G401.6 (cell line): ENCODE results near the gene CLEC2L.

Experiments used
- FAIRE-seq: peaks from 2 replicates; lab custom pipeline; 2012; peaks lifted over from hg19 to GRCh38; lab: Jason Lieb, UNC

CLEC2L gene

GRCh38 chr7:139523199-139523941 lies at the start of gene CLEC2L:
Gene CLEC2L, plus strand, starts transcription at chr7:139523685. Its CDS starts 243 bp downstream, at chr7:139523928.
- no peak for FAIRE-seq

GRCh38 chr7:139476139-139476538 lies 47.3 kb upstream of the CLEC2L start:
- FAIRE-seq: no peak

- FAIRE-seq: no peak
Observed at GRCh38 chr7:139476891-139477290, 46.6 kb upstream of the CLEC2L start.

GRCh38 chr7:139479620-139480019 lies 43.9 kb upstream of the CLEC2L start:
- no peak for FAIRE-seq

DNA sequence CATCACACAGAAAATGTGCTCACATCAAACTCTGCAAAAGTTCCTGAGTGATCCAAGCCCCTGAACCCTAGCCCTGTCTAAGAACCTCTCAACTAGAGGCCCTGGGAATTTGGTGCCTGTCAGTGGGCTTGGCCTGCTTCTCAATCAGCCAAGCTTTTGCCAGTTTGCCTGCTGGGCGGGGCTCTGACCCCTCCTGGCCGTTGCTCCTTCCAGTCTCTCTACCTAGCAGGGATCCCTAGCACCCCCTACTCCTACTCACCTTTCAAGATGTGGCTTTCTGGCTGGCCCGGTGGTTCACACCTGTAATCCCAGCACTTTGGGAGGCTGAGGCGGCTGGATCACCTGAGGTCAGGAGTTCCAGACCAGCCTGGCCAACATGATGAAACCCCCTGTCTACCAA lies 42.1 kb upstream of the CLEC2L start:
- no peak for FAIRE-seq

DNA sequence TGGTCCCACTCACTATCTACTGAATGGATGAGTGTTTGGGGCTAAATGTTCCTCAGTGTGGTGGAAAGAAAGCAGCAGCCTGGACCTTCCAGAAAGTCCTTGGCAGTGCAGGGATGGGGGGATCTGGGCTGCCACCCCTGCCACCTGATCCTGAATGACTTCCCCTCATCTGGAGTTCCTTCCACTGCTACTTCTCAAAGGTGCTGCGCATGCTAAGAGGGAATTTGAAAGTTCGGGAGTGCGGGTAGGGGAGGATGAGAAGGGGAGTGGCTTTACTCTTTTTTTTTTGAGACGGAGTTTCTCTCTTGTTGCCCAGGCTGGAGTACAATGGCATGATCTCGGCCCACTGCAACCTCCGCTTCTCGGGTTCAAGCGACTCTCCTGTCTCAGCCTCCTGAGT lies 41.4 kb upstream of the CLEC2L start:
- FAIRE-seq: no peak

GRCh38 chr7:139482662-139483466 lies 40.6 kb upstream of the CLEC2L start:
- FAIRE-seq: no peak

- no peak for FAIRE-seq
Observed at GRCh38 chr7:139487366-139488080, 36.0 kb upstream of the CLEC2L start.

- FAIRE-seq: no peak
Observed at GRCh38 chr7:139488810-139489209, 34.7 kb upstream of the CLEC2L start.

DNA sequence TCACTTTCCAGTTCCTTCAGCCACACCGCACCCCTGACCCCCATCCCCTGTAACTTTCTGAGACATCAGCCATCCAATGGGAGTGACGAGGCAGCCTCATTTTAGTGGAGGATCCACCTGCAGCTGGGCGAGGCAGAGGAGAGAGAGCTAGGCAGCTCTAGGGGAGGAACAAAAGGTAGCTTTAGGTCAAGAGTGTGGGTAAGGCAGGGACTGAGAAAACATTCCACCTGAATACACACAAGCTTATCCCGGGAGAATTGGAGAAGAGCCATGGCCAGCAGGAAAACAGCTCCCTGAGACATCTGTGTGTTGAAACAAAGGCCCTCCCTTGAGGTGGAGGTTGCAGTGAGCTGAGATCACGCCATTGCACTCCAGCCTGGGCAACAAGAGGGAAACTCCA lies 33.4 kb upstream of the CLEC2L start:
- FAIRE-seq: no peak

DNA sequence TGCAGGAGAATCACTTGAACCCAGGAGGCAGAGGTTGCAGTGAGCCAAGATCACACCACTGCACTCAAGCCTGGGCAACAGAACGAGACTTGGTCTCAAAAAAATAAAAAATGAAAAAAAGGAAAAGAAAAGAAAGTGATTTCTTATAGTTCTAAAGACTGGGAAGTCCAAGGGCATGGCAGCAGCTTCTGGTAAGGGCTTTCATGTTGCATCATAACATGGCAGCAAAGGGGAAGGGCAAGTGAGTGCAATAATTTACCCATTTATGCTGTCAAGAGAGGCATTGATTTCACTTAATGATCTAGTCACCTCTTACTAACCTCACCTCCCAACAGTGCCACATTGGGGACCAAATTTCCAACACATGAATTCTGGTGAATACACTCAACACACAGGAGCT lies 31.2 kb upstream of the CLEC2L start:
- no peak for FAIRE-seq

DNA sequence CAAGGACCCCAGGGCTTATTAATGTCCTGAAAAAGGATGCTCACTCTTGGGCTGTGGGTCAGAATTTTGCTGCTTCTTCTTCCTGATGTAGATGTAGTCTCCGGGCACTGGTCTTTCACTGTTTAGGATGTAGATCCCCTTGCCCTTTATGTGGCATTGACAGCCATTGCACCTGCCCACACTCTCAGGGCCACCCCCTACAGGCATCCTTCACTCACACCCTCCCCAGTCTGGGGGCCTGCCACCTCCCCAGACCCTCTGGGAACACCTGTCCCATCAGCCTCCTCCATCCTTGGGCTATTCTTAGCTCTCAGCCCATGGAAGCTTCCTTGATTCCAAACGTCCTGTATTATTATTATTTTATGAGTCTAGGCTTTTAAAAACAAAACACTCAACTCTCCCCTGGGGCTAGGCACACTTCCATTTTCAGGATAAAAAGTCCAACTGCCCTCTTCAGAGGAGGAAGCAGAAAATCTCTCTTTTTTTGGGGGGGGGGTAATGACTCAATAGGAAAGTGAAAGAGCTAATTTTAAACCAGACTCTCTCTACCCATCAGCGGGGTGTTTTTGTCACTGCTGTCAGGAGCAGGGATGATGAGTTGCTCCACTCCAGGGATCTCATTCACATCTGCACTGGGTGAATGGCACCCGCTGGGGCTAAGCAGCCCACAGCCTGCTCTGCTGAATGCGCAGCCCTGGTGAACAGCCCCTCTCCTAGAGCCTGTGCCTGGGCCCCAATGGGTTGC lies 28.5 kb upstream of the CLEC2L start:
- FAIRE-seq: no peak

GRCh38 chr7:139495580-139496125 lies 27.8 kb upstream of the CLEC2L start:
- FAIRE-seq: no peak

DNA sequence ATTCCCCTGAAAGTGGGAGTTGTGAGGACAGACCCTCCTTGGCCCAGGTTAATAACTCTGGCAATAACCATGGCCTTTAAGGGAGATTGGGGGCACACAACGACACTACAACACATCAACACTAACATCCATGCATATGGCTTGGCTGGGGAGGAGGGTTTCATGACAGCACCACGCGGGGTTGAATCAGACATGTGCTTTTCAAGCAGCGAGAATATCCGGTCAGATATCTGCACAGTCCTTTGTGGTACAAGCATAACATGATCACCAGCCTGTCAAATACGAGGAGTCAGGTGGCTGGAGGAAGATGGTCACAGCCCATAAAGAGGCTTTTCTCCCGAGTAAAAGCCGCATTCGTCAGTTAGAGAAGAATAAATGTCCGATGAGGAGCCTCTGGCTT lies 27.0 kb upstream of the CLEC2L start:
- no peak for FAIRE-seq

DNA sequence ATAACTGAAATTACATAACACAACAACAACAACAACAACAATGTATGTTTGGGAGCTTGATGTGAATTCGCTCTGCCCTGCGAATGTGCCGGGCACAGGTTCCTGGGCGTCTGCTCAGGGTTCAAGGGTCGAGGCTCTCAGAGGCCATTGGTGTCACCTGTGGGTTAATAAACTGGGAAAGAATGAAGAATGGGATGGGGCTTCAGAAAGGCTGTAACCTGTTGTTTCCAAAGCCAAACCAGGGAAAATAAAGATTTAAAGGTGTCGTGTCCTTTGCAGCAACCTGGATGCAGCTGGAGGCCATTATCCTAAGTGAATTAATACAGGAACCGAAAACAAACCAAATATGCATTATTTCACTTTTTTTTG lies 22.7 kb upstream of the CLEC2L start:
- no peak for FAIRE-seq

- no peak for FAIRE-seq
Observed at GRCh38 chr7:139502226-139502625, 21.3 kb upstream of the CLEC2L start.

GRCh38 chr7:139505563-139505962 lies 17.9 kb upstream of the CLEC2L start:
- FAIRE-seq: no peak

DNA sequence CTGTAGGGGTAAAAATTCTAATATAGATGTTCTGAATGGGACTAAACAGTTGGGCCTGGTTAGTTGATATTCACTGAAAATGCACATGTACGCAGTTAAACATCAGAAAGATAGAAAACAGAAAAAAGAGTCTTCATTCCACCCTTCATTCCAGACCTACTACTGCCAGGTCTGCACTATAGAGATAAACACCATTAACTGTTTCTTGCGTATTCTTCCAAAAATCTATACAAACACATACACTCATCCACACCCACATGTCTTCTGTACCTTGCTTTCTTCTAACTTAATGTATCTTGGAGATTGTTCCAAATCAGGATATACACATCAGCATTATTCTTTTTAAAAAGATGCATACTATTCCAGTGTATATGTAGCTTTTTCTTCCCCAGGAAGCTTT lies 13.9 kb upstream of the CLEC2L start:
- no peak for FAIRE-seq

GRCh38 chr7:139511315-139511714 lies 12.2 kb upstream of the CLEC2L start:
- FAIRE-seq: no peak

DNA sequence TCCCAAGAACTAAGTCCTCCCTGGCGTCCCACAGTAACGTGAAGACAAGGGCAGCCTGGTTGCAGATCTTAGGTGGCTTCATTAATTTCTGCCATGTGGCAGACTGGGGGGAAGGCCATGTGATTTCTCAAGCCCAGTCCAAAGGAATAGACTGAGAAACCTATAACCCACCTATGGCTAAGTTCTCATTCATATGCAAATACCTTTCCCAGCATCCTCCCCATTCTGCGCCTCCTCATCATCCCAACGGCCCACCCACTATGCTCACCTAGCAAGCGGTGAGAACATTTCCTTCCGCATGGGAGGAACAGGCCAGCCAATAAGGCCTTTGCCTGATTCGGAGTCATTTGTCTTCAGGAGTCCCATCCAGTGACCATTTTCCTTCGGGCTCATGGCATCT lies 8.2 kb upstream of the CLEC2L start:
- no peak for FAIRE-seq

GRCh38 chr7:139521439-139521838 lies 2.0 kb upstream of the CLEC2L start:
- FAIRE-seq: no peak

- no peak for FAIRE-seq
Observed at GRCh38 chr7:139522830-139523198, 671 bp upstream of the CLEC2L start.
